ENCODE results near the gene ALDH3A1.

Gene ALDH3A1

DNA sequence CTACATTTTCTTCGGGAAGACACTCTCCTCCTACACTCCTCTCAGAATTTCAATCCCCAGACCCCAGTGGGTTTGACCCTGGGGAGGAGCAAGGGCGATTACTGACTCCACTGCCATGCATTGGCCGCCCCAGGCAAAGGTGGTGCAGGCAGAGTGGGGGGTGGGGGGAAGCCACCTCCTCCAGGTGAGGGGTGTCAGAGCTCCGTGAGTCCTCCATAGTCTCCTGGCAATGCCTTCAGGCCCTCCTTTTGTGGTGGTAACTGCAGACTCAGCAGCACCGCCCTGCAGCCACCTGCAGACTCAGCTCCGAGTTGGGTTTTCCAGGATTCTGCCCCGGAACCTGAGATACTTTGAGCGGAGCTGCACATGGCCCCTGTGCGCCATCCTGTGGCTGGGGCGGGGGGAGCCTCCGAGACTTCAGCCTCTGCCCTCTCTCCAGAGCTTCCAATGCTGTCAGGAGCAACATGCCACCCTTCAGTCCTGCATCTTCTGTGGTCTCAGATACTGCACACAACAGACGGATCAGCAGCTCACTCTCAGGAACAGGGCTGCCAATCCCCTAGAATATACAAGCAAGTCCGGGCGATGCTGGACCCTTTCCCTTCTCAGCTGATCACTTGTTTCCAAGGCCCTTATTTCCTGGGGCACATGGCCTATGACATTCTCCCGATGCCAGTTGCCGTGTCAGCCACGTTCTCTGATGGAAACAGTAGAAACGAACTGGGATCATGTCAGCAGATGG, 29.3 kb downstream of the ALDH3A1 start:
- no peak for DNase-seq

DNA sequence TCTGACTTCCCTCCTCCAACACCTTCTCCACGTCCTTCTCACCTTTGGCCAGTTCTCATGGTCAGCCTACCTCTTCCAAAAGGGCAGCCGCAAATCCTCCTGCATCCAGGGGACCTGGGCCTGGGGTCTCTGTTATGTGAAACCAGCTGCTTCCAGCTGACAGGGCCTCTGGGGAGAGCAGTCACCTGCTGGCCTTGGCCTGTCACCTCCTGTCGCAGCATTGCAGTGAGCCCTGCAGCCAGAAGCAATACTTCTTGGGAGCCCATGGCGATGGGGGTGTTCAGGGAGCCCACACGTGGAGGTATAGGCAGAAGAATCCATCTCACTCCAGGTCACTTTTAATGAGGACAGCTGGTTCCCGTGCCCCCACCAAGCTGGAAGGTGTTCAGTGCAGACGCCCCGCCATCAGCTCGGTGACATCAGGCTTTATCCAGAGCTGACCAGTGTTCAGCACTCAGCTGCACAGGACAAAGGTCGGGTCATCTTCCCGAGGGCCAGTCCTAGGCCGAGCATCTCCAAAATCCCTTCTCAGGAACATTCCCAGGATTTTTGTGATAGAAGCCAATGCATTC, 30.0 kb downstream of the ALDH3A1 start:
- no peak for DNase-seq

DNA sequence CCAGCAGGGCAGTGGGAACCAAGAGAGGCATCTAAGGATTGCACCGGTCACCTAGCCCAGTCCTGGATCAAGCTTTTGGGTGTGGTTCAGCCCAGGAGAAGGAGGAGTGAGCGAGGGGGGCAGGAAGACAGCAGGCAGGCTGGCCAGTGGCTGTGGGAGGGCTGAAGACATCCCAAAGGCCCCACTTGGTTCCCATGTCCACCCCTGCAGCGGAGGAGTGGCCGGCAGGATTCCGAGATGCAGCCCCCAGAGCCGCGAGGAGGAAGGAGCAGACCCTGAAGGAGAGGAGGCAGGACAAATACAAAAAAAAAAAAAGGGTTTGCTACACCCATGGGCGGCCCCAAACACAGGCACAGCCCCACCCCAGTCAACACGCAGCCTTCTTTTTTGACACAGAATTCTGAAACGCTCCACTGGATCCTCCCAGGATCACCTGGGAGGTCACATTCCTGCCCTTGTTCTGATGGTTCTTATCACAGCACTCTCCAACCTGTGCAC, 30.6 kb downstream of the ALDH3A1 start:
- DNase-seq: no peak

DNA sequence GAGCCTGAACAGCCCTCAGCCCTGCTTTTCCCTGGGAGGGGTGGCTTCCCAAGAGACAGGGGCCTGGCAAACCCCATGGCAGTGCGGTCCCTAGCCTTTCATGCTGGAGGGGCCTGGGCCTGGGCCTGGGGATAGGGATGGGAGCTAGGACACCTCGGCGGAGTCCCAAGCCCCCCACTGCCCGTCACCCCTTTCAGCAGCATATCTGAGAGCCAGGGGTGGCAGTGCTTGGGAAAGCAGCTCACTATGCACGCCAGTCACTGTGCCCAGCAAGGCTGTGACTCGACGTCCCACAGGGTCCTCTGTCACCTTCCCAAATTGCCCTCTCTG, 31.1 kb downstream of the ALDH3A1 start:
- no peak for DNase-seq

DNA sequence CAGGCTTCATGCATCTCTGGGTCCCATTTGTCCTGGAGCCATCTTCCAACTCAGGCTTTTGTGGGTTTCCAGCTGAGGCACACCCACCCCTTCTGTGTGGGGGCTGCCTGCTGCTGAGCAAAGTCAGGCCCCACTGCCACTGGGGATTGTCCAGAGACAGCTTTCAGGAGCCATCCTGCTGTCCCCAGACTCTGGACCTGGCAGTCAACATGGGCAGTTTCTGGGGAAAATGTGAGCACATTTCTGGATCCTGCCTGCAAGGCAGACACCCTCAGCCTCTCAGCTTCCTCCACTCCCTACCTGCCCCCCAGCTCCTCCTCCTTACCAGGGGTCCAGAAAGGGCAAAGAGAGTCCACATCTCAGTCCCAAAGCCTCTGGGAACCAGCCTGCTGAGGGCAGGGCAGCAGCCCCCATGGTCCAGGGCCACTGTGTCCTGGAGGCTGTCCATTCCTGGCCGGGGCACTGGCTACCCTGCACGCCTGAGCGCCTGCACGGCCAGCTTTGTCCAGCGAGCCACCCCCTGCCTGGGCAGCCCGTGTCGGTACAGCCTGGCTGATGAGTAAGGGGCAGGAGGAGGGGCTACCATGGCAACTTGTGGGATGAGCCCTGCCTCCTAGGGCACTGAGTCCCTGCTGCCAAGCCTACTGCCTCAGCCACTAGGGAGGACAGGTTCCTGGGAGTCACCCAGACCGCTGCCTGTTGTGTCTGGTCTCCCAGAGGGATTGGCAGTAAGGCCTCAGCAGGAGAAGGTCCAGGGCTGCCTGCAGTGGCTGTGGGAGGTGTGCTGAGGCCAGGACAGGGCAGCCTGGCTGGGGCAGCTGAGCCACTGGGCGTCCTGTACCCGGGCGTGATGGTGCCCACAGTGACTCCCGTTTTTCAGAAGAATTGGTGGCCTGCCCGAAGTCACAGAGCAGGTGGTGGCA, 31.7 kb downstream of the ALDH3A1 start, which contains the start of gene SLC47A2:
Gene SLC47A2, minus strand, starts transcription at position 477 of the 923 bp plus-strand sequence. Its CDS starts 29 bp downstream, at position 448.
- peak in 1 of 2 donors; percentile 25 for DNase-seq

DNA sequence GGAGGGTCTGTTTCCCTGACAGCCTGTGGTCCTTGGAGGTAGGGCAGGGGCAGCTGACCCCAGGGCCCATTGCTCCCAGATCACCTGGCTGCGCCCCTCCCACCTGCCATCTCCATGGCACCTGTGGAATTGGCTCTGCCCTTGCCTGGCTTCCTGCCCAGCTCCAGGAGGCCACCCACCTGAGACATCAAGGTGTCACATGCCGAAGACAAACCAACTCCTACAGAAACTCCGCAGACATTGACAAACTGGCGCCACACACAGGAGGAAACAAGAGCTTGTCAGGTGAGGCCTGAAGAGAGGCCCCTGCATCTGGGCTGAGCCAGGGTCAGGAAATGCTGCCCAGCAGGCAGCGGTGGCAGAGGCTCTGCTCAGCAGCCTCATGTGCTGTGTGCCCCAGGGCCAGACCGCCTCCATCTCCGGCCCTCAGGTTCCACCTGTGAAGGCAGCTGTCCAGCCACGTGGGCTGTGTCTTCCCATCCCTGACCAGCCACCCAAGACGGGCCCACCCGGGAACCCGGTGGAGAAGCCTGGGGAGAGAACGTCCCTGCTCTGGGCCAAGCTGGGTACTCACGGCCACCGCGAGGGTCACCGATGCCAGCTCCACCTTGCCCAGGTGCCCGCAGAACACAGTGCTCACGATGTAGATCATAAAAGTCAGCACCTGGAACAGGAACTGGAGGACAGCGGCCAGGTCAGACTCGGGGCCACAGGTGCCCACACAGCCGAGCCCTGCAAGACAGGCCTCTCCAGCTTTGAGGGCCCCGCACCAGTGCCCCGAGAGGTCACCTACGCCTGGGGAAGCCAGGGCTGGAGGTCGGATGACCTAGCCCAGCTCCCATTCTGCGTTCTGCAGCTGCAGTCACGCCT, 33.3 kb downstream of the ALDH3A1 start:
- DNase-seq: no peak

DNA sequence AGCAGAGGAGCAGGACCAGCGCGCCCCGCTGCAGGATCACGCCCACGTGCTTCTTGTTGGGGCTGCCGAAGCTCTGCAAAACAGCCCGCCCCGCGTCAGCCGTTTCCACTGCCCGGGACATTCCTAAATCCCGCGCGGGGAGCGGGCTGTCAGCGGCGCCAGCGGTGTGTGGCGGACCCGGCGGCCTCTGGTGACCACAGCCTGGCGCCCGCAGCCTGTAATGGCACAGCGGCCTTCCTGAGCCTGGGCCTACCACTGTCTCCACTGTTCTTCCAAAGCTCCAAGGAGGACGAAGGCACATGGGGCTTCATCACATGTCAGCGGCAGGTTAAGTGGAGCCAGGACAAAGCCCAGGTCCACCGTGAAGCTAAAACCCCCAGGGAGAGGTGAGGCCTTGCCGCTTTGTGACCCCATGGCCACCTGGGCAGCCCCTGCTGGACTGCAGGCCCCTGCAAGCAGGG, 34.2 kb downstream of the ALDH3A1 start:
- no peak for DNase-seq

DNA sequence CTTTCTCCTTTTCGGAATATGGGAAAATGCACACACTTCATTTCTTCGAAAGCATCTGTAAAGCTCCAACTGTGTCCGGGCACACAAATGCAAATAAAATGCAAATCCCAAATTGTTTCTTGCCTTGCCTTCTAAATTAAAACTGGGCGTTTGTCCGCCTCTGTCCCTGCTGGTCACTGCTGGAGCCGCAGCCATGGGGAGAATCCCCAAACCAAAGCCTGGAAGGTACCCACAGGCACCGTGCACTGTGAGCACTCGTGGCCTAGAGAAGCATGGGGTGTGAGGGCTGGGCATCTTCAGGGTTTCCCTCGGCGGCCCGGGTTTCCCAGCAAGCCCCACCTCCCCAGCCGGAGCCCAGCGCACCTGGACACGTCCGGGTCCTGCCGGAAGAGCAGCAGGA, 34.6 kb downstream of the ALDH3A1 start:
- no peak for DNase-seq

DNA sequence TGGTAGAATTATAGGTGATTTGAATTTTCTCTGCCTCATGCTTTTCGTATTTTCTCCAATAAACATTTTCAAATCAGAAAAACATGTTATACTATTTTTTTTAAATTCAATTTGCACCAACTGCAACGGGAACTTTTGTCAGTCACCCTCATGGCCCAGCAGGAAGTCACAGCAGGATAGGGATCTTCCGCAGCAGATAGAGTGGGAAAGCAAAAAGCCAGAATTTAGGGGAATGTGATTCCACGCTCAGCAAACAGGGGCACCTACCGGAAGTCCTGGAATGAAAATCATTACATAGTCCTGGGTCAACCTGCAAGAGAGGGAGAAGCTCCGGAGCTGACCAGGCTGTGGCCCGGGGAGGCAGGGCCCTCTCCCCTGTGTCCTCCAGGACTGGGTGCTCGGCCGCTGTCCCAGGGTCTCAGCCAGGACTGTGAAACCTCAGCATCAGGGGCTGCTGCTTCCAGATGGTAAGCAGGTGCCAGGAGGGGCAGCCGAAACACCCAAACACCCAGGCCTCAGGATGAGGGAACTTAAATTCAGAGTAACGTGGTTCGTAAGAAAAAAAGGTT, 35.6 kb downstream of the ALDH3A1 start:
- DNase-seq: no peak

DNA sequence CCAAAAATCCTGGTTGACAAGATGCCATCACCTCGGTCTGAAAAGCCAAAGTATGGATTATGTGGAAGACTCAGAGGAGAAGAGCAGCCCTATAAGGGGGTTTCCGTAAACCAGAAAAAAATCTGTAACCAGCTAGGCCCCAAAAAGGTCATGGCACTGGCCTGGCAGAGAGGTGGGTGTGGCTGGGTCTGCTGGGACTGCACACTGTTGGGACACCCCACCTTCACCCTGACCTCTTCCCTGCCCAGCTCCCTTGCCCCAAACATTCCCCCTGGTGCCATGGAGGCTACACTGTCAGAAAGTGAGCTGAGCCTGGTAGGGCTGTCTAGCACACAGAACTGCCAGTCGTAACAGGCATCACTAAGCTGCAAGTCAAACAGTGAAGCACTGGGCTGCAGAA, 38.3 kb downstream of the ALDH3A1 start:
- DNase-seq: no peak

DNA sequence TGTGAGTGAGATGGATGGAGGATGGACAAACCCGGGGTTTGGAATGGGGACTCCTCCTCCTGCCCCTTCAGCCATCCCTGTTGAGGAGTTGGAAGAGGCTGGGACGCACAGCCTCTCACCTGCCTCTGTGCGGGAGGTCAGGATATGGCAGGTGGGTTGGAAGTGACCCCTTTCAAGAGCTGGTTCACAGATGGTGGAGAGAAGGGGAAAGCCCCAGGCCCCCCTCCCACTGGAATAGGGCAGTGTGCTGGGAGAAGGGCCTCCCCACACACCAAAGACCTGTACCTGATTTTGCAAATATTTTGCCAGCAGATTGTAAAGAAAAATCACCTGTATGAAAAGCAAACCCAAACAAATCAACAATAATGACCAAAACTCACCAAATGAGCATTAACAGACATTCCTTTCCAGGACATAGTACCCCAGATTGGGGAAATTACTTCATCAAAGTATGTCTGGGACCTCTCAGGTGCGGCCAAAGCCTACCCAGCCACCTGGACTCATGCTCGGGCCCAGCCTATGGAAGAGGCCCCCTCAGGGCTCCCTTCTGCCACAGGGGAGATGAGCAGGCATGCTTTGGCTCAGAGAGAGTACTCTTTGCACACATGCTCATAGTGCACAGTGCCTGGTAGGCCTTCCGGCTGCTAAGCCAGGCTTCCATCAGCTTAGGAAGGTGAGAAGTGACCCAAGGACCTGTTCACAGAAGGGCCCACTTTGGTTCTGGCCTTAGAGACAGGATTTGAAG, 39.5 kb downstream of the ALDH3A1 start:
- no peak for DNase-seq

DNA sequence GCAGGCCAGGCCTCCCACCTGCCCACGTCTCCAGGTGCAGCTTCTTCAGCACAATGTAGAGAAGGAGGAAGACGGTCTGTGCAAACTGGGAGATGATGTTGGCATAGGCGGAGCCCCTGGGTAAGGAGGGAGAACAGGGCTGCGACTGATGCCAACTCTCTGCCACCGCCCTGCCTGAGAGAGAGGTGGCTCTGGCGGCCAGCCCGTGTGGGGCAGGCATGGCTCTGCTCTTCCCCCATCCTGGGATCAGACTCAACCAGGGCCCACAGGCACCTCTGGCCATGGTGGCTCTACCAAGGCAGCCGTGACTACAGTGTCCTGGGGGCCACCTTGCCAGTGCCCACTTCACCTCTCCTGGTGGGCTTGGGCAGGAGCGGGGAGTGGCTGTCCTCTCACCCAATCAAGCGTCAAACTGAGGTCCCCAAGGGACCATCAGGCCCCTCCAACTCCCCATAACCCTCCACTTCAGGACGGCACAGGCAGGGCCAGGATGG, 40.3 kb downstream of the ALDH3A1 start:
- DNase-seq: no peak

DNA sequence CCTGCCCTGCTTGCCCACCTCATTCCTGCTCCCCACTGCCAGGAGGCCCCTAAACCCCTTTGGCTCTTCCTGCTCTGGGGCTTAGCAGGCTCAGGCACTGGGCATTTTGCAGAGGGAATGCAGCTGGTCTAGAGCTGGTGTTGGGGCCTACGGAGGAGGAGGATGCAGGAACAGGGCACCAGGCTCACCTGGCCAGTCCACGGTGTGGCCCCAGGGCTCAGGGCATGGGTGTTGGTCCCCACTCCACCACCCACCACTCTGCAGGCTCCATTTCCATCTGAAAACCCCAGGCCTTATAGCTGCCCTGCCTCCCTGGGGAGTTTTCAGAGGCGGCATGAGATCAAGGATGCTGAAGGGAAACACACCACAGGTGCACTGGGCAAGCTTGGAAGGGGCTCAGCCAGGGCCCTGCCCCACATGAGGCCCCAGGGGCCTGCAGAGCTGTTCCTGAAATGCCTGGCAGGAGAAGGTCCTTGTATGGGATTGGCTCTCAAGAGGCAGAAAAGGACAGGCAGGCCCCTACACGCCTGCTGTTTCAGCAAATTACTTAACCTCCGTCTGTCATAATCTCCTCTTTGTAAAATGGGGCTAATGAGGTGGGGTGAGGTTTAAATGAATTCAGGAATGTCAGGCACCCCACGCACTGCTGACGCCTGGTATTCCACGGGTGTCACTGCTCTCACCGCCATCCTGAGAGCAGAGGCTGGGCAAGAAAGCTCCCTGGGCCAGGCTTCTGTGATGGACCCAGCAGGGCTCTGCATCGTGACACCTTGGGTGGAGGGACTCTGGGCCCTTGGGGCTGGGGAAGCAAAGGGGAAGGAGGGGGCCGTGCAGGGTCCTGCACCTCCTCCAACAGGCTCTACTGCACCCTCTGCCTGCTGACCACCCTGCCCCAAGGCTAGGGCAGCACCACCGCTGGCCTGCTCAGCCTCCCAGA, 41.0 kb downstream of the ALDH3A1 start:
- DNase-seq: no peak

DNA sequence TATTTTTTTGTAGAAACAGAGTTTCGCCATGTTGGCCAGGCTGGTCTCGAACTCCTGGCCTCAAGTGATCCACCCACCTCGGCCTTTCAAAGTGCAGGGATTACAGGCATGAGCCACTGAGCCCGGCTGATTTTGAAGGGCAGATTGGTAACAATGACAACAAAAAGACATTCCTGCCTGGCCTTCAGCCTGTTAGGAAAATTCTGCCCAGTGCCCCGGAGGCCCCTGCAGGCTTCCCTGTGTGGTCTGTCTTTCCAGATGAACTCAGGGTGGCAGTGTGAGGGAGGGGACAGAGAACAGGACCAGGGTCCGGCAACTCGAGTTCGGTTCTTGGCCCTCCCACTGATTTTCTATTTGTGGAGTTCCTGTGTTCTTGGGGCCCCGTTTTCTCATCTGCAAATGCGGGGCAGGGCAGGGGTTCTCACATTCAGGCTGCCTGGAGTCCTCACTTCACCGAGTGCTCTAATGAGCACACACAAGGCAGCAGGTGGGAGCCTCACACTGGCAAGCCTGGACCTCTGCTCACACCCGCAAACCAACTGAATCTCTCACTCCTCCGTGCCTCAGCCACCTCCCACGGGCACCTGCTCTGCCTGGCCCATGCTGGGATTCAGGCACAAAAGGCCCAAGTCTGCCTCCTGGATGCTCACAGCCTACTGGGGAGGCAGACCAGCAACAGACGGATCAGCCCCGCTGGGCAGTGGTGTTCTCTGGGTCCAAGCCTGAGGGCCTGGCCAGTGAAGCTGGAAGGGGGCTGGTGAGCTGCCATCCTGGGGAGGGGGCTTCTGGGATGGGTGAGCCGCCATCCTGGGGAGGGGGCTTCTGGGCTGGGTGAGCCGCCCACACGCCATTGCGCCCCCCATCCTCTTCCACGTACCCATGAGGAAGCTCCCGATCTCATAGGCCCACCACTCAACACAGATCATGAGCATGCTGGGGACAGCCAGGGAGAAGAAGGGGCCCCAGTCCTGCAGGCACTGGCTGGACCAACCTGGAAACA, 42.0 kb downstream of the ALDH3A1 start:
- no peak for DNase-seq

DNA sequence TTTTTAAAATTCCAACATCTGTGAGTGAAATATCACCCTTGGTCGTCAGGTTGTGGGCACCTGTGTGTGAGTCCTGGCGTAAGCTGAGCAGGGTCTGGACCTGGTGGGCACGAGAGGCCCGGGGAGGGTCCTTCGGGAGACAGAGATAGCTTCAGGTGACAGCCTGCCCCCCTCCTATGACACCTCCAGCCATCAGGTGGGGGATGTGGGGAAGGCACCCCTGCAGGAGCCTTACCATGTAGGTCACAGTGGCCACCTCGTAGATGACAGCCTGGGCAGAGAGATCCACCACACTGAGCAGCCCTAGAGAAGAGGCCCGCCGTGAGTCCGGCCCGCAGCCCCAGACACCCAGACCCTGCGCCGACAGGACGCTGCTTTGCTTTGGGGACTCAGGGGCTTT, 42.9 kb downstream of the ALDH3A1 start:
- no peak for DNase-seq

DNA sequence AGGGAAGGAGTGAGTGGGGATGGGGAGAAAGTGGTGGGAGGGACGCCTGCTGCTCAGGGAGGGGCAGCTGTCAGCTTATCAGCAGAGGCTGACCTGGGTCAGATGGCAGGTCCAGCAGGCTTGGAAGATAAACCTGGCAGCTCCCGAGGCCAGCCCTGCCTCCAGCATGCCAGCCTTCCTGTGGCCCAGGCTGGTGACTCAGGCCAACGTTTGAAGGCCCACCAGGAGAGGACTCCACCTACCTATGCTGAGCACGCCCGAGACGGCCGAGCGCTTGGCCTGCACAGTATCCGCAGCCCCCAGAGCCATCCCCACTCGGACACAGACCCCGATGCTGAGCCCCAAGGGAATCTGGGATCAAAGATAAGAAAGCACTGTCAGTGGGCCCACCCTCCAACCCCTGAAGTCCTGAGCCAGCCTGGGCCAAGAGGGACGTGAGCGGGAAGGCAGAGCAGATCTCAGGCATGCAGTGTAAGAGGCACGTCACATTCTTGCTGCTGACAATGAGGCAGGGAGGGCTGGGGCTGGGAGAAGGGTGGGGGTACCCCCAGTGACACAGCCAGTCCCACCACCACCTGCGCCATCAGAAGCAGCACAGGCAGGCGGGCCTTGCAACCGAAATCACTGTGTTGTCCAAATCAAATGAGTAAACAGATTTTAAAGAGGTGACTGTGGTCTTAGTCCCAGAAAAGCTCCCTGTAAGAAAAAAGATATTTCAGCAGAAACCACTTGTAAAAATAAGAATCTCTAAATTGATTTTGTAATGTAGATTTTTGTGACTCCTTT, 44.1 kb downstream of the ALDH3A1 start:
- DNase-seq: no peak

DNA sequence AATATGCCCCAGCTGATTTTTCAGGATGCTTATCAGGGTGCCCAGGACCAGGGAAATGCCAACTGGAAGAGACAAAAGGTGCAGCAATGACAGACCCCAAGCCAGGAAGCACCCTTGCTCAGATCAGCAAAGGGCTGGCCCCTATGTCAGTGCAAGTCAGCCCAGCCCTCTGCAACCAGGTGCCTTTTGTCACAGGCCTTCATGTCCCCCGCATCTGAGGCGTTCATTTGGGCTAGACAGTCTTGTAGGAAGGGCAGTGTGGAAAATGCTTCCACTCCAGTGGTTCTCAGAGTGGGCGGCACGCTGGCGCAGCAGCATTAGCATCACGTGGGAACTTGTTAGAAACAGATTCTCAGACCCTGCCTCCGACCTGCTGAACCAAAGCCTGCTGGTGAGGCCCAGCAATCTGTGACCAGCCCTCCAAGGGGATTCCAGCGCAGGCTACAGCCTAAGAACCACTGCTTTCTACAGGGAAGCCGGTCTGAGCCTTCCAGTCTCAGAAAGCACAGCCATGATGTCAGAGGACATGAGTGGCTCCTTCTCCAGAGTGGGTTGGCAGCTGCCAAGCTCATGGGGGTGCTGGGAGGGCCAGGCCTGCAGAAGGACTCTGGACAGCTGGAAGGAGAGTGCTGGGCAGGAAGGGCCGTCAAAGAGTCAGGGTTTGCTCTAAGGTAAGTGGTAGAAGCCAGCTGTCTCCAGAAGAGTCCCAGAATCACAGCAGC, 44.8 kb downstream of the ALDH3A1 start:
- DNase-seq: no peak
